Activated T-cell treated with anti-CD3 and anti-CD28 coated beads, Interleukin-2, amount 50 U/mL, for 72 hours (primary cell): ENCODE results near the gene ALKBH7. TPM values are rescaled to one million over a fixed set of nuclear protein-coding genes. Genes with fewer than 3 reads are reported as not detected.
"Not testable (repeated sequence)": the region's sequence is repeated elsewhere in the genome, so short reads cannot be mapped to it uniquely, and the experiment has no call there.

Experiments used
- ATAC-seq, 2 donors: fragments of 150-1000 bp; cut with Tn5 transposase; replicated peaks in 1 of 2; 2 replicates each; pipeline ENCODE4 v1.10.0; 2021; ENCODE audit warnings: moderate library complexity in 2 of 2, mild to moderate bottlenecking in 1 of 2
- DNase-seq, 2 donors: peaks; one replicate each; pipeline ENCODE4 v3.0.0; 2021 to 2022; ENCODE audit warnings: mixed read lengths in 1 of 2
- H3K27ac Mint-ChIP-seq: one replicate; pipeline ENCODE4 v1.8.0; 2022; ENCODE audit warnings: mild to moderate bottlenecking, moderate library complexity, mixed read lengths
- H3K27me3 Mint-ChIP-seq: one replicate; pipeline ENCODE4 v1.8.0; 2022; ENCODE audit warnings: low read depth, mixed read lengths
- H3K36me3 Mint-ChIP-seq, 2 donors: one replicate each; pipeline ENCODE4 v1.8.0; 2022; ENCODE audit warnings: mixed read lengths in 2 of 2, mild to moderate bottlenecking in 1 of 2; ENCODE audit not compliant: insufficient read depth in 2 of 2
- H3K4me1 Mint-ChIP-seq: one replicate; pipeline ENCODE4 v1.8.0; 2022; ENCODE audit warnings: low read depth, mixed read lengths
- H3K4me3 Mint-ChIP-seq, 2 donors: one replicate each; pipeline ENCODE4 v1.8.0; 2022; ENCODE audit warnings: mild to moderate bottlenecking in 2 of 2, mixed read lengths in 2 of 2, moderate library complexity in 2 of 2
- H3K9me3 Mint-ChIP-seq, 2 donors: one replicate each; pipeline ENCODE4 v1.8.0; 2022; ENCODE audit warnings: mixed read lengths in 2 of 2
- total RNA-seq, 2 donors: library from RNA; stranded (reverse); gene quantifications; one replicate each; pipeline ENCODE4 v1.2.3, GENCODE V29; 2022

Gene ALKBH7
- total RNA-seq, 2 donors from 2014 or later, result 60.5 to 65.2 TPM

DNA sequence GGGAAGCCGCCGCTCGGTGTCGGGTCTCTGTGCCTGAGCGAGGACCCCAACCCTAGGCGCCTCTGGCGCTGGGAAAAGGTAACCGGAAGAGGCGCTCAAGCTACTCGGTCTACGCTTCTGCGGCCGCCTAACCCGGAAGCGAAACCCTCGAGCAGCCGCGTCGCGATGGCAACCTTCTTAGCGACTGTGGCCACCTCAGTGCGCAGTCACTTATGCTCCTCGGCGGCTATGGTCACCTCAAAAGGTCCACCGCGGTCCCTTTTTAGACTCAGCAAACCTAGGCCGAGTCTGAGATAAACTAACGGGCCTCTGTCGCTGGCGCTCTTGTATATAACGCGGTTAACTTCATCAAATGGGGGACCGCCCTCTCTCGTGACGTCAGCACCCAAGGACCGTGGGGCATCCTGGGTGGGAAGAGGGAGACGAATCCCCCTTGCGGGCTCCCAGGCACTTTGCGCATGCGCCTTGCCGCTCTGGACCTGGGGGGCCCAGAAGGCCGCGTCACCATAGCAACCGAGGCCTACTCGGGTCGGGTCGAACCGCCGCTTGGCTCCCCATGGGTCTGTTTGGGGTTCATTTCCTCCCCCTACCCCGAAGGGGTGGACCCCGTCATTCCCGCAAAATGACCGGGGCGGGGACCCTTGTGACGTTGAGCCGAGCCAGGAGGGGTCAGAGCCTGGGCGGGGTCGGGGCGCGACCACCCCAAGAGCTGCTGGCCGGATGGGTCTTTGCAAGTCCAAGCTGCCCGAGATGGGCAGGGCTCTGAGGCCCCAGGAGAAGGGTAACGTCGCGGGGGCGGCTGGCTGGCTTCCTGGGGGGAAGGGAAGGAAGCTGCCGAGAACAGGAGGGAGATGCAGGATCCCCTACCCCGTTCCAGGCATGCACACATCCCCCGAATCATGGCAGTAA is 20.7 kb downstream of the ALKBH7 start, which contains the start of gene GTF2F1:
Gene GTF2F1, minus strand, starts transcription at position 91 of the 909 bp plus-strand sequence. CDS start 169 bp downstream, outside the sequence.
- H3K27ac Mint-ChIP-seq, result peak within 1 kb of the TSS; percentile 99
- peak; percentile 91 to 92 for DNase-seq
- H3K36me3 Mint-ChIP-seq, result peaks cover 5 to 9% of the 10 kb centered on the region in 2 donors
- peak; percentile 91 for ATAC-seq
- H3K4me3 Mint-ChIP-seq, result peak within 1 kb of the TSS; percentile 90 to 96
- H3K9me3 Mint-ChIP-seq, result no peaks in the 10 kb centered on the region
- peaks cover 28% of the 10 kb centered on the region for H3K4me1 Mint-ChIP-seq
- no peaks in the 10 kb centered on the region for H3K27me3 Mint-ChIP-seq

DNA sequence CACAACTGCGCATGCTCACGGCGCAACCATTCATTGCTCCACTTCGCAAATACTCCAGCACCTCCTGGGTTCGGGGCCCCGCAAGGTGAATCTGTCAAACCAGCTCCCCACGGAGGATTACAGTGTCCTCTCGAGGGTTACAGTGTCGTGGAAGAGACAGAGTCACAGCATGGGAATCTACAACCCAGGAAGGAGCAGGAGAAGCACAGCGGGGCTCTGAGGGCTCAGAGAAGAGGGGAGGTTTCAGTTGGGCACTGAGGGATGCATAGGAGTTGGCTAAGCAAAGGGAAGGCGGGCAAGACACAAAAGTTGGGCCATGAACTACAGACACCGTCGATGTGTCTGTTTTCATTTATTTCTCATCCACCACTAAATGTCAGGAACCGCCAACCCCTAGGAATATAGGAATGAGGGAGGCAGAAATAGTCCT is 21.4 kb downstream of the ALKBH7 start:
- peak in 1 of 2 donors; percentile 76 for DNase-seq
- peaks cover 4 to 7% of the 10 kb centered on the region in 2 donors for H3K36me3 Mint-ChIP-seq

DNA sequence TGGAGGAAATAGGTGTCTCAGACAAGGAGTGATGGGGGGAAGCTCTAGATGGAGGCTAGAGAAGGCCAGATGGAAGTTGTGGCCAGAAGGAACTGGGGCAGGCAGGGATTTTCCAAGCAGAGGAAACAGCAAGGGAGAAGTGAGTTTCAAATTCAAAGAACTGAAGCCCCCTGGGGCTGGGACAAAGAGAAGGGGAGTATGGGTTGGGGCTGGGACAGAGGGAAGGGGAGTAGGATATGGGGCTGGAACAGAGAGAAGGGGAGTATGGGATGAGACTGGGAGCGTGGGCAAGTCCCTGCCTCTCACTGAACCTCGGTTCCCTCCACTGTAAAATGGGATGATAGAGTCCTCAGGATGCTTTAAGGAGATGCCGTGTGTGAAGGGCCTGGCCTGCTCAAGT is 22.2 kb downstream of the ALKBH7 start:
- H3K36me3 Mint-ChIP-seq, result peaks cover 4 to 6% of the 10 kb centered on the region in 2 donors
- ATAC-seq, result no peak
- peaks cover 28% of the 10 kb centered on the region for H3K4me1 Mint-ChIP-seq

More for the DNA sequence above, 21.4 kb downstream of the ALKBH7 start:
- no peaks in the 10 kb centered on the region for H3K9me3 Mint-ChIP-seq
- no peak for ATAC-seq
- peak overlapping the region; percentile 90 to 96 for H3K4me3 Mint-ChIP-seq
- H3K27me3 Mint-ChIP-seq, result no peaks in the 10 kb centered on the region
- peaks cover 28% of the 10 kb centered on the region for H3K4me1 Mint-ChIP-seq
- peak overlapping the region; percentile 99 for H3K27ac Mint-ChIP-seq

DNA sequence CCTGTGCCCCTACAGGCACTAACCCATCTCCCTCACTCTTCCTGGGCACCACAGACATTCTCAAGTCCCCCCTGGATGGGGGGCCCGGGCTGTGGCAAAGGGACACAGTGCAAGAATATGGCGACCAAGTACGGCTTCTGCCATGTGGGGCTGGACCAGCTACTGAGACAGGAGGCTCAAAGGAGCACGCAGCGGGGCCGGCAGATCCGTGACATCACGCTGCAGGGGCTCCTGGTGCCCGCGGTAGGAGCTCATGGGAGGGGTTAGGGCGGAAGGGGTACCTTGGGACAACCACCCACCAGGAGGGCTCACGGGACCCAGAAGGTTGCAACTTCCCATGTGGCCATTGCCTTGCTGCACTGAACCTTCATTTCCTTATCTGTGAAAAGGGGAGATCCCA is 23.7 kb downstream of the ALKBH7 start:
- Mint-ChIP-seq H3K4me1 (peaks cover 22% of the 10 kb centered on the region), H3K27me3 (no peaks in the 10 kb centered on the region), H3K36me3 (peaks cover 1 to 3% of the 10 kb centered on the region in 2 donors), H3K4me3 (no peak overlapping the region), H3K27ac (no peak overlapping the region), H3K9me3 (no peaks in the 10 kb centered on the region)
- no peak for ATAC-seq
- DNase-seq, result no peak

More for the DNA sequence above, 22.2 kb downstream of the ALKBH7 start:
- no peak for DNase-seq
- no peak overlapping the region for H3K27ac Mint-ChIP-seq
- H3K27me3 Mint-ChIP-seq, result no peaks in the 10 kb centered on the region
- H3K4me3 Mint-ChIP-seq, result peak overlapping the region; percentile 36 to 66
- H3K9me3 Mint-ChIP-seq, result no peaks in the 10 kb centered on the region

DNA sequence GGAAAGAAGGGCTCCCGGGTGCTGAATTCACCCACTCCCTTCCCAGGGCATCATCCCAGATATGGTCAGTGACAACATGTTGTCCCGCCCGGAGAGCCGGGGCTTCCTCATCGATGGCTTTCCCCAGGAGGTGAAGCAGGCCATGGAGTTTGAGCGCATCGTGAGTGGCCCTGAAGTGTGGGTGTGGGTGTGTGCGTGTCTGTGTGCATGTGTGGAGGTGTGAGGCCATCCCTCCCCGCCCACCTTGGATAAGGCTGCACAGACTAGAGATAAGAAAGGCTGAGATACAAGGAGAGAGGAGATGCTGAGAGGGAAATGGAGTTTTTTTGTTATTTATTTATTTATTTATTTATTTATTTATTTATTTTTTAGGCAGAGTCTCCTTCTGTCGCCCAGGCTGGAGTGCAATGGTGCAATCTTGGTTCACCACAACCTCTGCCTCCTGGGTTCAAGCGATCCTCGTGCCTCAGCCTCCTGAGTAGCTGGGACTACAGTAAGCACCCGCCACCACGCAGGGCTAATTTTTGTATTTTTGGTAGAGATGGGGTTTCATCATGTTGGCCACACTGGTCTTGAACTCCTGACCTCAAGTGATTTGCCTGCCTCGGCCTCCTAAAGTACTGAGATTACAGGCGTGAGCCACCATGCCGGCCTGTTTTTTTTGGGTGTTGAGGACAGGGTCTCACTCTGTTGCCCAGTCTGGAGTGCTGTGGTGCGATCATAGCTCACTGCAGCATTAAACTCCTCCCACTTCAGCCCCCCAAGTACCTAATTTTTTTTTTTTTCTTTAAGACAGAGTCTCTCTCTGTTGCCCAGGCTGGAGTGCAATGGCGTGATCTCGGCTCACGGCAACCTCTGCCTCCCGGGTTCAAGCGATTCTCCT is 27.7 kb downstream of the ALKBH7 start:
- DNase-seq, H3K4me1 Mint-ChIP-seq, ATAC-seq, H3K27ac Mint-ChIP-seq, H3K27me3 Mint-ChIP-seq, H3K36me3 Mint-ChIP-seq, H3K4me3 Mint-ChIP-seq, H3K9me3 Mint-ChIP-seq: not testable (repeated sequence)

DNA sequence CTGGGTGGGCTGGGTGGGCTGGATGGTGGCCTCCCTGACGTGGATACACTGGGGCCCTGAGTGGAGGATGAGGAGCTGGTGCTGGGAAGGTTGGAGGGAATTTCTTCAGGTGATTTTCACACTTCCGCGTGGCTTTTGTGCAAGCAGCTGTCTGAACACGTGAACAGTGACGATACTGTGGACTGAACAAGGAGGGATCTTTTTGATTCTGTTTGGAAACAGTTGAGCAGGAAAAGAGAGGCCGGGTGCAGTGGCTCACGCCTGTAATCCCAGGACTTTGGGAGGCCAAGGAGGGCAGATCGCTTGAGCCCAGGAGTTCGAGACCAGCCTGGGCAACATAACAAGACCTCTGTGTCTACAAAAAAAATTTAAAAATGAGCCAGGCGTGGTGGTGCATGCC is 29.5 kb downstream of the ALKBH7 start:
- no peak overlapping the region for H3K27ac Mint-ChIP-seq
- DNase-seq, result no peak
- H3K4me3 Mint-ChIP-seq, result no peak overlapping the region
- H3K4me1 Mint-ChIP-seq, result no peaks in the 10 kb centered on the region
- H3K36me3 Mint-ChIP-seq, result no peaks in the 10 kb centered on the region
- ATAC-seq, result no peak
- H3K27me3 Mint-ChIP-seq, result no peaks in the 10 kb centered on the region
- no peaks in the 10 kb centered on the region for H3K9me3 Mint-ChIP-seq

DNA sequence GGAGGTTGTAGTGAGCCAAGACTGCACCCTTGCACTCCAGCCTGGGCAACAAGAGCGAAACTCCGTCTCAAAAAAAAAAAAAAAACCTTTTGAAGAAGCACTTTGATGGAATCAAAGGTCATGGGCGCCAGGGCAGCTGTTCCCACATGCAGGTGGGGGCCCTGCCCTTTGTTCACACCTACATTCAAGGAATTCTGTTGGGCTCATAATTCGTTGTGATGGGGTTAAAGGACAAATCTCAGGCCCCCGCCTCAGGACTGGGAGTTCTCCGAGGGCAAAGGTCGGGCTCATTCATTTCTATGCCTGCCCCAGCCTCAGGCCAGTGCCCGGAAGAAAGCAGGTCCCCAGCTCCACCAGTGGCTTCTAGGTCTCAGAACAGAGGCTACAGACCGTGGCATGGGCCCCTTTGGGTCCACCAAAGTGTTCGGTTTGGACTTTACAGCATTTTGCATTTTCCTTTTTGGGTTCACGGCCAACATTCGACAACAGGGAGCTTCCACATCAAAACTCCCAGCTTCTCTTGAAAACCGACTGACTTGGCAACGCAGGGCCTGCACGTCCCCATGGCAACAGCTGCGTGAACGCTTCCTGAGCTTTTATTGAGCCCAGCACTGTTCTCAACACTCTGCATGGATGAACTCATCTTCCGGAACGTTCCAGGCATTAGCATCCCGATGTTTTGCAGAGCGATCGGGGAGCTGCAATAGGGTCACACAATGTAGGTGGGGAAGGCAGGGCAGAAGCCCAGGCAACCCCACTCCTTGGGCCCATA is 30.4 kb downstream of the ALKBH7 start:
- Mint-ChIP-seq H3K27me3 (no peaks in the 10 kb centered on the region), H3K27ac (no peak overlapping the region), H3K36me3 (no peaks in the 10 kb centered on the region), H3K4me1 (no peaks in the 10 kb centered on the region), H3K9me3 (no peaks in the 10 kb centered on the region), H3K4me3 (no peak overlapping the region)
- ATAC-seq (no peak), DNase-seq (no peak)

DNA sequence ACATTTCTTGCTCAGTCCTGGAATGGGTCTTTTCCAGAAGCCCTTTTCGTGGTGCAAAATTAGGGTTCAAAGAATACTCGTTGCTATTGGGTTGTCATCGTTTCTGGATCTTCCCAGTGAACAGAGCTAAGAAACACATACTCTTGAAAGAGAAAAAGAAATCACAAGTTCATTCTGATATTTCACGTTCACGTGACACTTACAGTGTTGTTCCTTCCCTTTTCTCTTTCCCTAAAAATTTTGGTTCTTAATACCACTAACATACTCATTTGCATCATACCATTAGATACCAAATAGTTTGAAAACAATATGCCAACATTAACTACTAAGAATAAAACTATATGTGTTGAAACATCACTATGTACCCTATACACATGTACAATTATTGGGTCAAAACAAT is 33.8 kb downstream of the ALKBH7 start:
- Mint-ChIP-seq H3K27me3 (no peaks in the 10 kb centered on the region), H3K27ac (no peak overlapping the region), H3K36me3 (no peaks in the 10 kb centered on the region), H3K4me1 (no peaks in the 10 kb centered on the region), H3K4me3 (no peak overlapping the region), H3K9me3 (no peaks in the 10 kb centered on the region)
- ATAC-seq (no peak), DNase-seq (no peak)

DNA sequence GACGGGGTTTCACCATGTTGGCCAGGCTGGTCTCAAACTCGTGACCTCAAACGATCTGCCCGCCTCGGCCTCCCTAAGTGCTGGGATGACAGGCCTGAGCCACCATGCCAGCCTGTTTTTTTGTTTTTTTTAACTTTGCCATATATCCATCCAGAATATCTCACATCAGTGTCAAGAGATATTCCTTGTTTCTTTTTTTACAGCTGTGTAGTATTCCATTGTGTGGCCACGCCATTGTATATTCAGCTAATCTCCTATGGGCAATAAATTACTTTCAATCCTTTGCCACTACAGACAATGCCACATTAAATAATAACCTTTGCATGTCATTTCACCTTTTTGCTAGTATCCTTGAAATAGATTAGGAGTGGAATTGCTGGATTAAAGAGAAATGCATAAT is 36.8 kb downstream of the ALKBH7 start:
- H3K4me3 Mint-ChIP-seq, result no peak overlapping the region
- no peak overlapping the region for H3K27ac Mint-ChIP-seq
- DNase-seq (no peak), ATAC-seq (no peak)
- H3K9me3 Mint-ChIP-seq, result no peaks in the 10 kb centered on the region
- no peaks in the 10 kb centered on the region for H3K4me1 Mint-ChIP-seq
- peaks cover 0 to 1% of the 10 kb centered on the region in 2 donors for H3K36me3 Mint-ChIP-seq
- H3K27me3 Mint-ChIP-seq, result no peaks in the 10 kb centered on the region

DNA sequence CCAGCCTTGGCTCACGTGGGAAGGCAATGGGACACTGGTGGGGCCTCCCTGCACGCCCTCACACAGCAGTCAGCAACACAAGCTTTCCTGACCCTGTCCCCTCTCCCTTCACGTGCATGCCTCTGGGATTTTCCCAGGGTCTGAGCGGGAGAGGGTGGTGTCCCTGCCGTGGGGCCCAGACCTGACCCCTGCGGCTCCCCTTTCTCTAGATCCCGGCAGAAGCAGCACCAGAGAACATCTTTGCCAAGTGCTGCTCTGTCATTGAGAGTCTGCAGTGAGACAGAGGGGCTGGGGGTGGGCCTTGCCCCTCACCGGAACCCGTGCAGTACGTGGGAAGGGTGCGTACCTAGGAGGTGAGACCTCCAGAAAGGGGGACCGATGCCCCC is 39.5 kb downstream of the ALKBH7 start:
- peak; percentile 6 to 17 for ATAC-seq
- DNase-seq, result no peak
- Mint-ChIP-seq H3K36me3 (peaks cover 0 to 1% of the 10 kb centered on the region in 2 donors), H3K4me1 (no peaks in the 10 kb centered on the region), H3K9me3 (no peaks in the 10 kb centered on the region), H3K4me3 (no peak overlapping the region), H3K27ac (no peak overlapping the region), H3K27me3 (no peaks in the 10 kb centered on the region)

DNA sequence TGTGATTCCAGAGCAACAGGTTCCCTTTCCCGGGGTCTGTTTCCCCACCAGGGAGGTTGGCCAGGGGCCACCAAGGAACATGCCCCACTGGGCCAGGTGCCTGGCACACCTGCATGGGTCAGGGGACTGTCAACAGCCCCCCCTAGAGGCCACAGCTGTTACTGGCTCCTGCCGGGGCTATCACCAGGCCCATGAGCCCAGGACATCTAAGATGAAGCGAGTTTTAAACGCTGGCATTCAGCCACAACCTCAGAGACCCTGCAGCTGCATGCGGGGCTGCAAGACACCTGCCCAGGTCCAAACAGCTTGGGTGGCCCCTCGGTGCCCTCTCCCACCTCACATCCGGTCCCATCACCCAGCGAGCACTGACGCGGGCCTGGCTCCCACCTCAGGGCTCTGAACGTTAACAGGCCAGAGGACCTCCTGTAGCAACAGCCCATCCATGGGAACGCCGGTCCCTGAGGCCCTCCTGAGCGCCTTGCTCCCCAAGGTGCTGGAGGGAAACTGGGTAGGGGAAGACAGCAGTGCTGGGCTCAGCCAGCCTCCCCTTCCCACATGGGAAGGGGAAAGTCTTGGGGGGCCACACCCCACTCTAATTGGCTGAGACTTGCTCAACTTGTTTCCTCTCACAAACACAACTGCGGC is 40.0 kb downstream of the ALKBH7 start:
- no peaks in the 10 kb centered on the region for H3K9me3 Mint-ChIP-seq
- DNase-seq (peak; percentile 61 to 65), ATAC-seq (peak; percentile 63 to 71)
- no peaks in the 10 kb centered on the region for H3K27me3 Mint-ChIP-seq
- no peak overlapping the region for H3K27ac Mint-ChIP-seq
- H3K4me3 Mint-ChIP-seq, result no peak overlapping the region
- no peaks in the 10 kb centered on the region for H3K4me1 Mint-ChIP-seq
- H3K36me3 Mint-ChIP-seq, result peaks cover 0 to 3% of the 10 kb centered on the region in 2 donors

DNA sequence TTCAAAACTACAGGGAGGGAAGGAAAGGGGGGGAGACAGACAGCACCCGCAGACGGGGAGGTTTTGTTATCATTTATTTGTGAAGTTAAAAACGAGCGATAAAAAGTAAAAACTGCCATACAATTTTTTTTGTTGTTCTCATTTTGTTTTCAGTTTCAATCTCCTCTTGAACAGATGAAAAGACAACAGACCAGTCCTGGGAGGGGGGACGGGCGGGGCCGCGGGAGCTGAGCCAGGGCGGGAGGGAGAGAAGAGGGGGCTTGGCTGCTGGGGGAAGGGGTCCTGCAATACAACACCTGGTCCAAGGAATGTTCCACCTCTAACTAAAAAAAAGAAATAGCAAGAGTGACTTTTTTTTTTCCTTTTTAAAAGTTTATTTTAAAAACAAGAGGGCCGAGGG is 40.7 kb downstream of the ALKBH7 start:
- Mint-ChIP-seq H3K27ac (no peak overlapping the region), H3K27me3 (no peaks in the 10 kb centered on the region), H3K9me3 (no peaks in the 10 kb centered on the region), H3K4me3 (no peak overlapping the region), H3K4me1 (no peaks in the 10 kb centered on the region), H3K36me3 (peaks cover 0 to 3% of the 10 kb centered on the region in 2 donors)
- DNase-seq (no peak), ATAC-seq (no peak)
